GM21390 (cell line): ENCODE data around the gene IL4R.

Experiments
- ATAC-seq: cut with Tn5 transposase; IDR thresholded peaks from one replicate; pipeline ENCODE4 v1.9.1; 2021; ENCODE audit not compliant: unreplicated experiment

Gene IL4R

DNA sequence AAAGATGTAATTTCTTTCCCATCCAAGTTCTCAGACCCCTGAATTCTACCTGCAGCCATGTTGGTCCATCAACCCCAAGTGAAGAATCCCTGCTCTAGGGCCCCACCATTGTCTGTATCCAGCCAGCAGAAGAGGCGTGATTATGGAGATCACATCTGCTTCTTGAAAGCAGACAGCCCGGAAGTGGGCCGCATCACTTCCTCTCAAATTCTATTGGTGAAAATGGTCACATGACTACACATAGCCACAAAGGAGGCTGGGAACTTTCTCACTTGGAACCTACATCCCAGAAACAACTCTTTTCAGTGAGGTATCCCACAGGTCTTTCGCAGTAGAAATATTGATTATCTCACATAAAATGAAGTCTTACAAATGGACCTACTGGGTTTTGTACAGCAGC is 40.1 kb downstream of the IL4R start:
- no peak for ATAC-seq

DNA sequence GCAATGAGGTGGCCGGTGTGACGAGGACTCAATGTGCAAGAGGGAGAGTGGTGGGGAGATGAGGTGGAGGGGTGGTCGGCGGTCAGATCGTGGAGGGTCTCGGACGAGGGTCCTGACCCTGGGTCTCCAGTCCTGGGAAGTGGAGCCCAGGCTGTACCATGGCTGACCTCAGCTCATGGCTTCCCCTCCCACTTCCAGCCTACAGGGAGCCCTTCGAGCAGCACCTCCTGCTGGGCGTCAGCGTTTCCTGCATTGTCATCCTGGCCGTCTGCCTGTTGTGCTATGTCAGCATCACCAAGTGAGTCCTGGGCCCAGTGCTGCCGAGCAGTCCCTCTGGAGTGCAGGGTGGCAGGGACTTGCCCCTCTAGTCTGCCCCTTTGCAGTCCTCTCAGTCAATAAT is 41.8 kb downstream of the IL4R start:
- no peak for ATAC-seq

DNA sequence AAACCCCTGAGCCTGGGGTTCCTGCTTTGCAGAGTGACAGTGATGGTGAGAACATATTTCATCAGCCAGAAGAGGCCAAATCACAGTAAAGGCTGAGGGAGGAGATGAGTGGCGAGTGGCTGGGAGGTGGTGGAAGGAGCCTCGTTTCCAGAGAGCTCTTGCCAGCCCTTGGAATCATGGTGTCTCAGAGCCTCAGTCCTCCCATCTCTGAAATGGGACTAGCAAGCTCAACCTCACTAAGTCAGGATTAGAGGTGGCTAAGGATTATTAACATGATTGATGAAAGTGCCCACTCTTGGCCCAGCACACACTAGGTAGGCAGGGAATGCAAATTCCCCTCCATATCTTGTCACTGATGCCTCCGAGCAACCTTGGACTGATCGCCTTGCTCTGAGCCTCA is 43.0 kb downstream of the IL4R start:
- ATAC-seq, result no peak

DNA sequence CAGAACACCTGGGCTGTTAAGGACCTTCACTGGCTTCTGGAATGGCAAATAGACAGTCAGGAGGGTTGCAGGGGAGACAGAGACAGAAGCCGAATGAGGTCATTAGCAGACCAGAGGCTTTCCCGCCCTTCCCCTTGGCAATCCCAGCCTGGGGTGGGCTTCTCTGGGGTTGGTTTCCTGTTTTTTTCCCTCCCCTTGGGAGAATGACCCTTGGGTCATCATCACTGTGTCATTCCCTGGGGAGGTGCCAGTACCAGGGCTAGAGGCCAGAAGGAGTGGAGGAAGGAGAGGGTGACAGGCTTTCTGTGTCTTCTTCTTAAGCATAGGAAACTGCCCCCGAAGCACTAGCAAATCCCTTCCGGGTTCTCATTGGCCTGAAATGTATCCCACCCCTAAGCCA is 45.3 kb downstream of the IL4R start:
- no peak for ATAC-seq

DNA sequence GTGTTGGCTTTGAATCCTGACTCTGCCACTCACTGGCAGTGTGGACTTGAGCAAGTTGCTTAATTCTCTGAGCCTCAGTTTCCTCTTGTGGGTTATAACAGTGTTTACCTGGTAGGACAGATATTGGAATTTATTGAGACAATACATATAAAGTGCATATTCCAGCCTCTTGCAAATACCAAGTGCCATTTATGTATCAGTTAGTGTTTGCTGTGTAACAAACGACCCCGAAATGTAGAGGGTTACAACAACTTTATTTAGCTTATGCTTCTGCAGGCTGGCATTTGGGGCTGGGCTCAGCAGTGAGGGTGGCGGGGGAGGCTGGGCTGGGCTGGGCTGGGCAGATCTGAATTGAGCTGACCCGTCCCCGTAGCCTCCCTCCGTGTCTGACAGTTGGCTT is 45.8 kb downstream of the IL4R start:
- no peak for ATAC-seq

DNA sequence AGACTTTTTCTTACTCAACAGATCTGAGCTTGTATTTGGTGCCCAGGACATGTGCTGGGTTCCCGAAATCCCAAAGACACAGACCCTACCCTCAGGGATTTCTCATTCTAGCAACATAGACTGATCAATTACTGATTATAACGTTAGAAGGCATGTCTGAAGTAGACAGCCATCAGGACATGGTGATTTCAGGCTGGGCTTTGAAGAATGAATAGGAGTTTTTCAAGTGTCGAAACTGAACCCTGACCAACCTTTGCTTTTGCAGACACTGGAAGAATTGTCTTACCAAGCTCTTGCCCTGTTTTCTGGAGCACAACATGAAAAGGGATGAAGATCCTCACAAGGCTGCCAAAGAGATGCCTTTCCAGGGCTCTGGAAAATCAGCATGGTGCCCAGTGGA is 48.2 kb downstream of the IL4R start:
- no peak for ATAC-seq

- no peak for ATAC-seq
Measured at GRCh38 chr16:27362570-27363245, 48.9 kb downstream of the IL4R start.

GRCh38 chr16:27363246-27363632 is 49.5 kb downstream of the IL4R start:
- no peak for ATAC-seq

- ATAC-seq, result no peak
Measured at GRCh38 chr16:27363797-27364196, 50.0 kb downstream of the IL4R start.

DNA sequence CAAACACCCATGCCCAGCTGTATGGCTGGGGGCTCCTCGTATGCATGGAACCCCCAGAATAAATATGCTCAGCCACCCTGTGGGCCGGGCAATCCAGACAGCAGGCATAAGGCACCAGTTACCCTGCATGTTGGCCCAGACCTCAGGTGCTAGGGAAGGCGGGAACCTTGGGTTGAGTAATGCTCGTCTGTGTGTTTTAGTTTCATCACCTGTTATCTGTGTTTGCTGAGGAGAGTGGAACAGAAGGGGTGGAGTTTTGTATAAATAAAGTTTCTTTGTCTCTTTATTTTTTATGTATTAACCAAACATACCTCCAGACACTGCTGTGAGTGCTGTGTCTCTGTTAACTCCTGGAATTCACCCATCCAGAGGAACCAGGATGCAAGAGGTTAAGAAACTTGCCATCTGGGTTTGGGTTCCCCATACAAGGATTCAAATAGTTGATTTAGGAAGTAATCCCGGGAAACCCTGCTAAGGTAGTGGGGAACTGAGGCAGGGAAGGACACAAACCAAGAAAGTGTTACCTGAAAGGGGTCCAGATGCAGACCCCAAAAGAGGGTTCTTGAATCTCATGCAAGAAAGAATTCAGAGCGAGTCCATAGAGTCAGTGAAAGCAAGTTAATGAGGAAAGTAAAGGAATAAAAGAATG is 50.8 kb downstream of the IL4R start:
- ATAC-seq, result no peak

- no peak for ATAC-seq
Measured at GRCh38 chr16:27365142-27366089, 51.6 kb downstream of the IL4R start.

DNA sequence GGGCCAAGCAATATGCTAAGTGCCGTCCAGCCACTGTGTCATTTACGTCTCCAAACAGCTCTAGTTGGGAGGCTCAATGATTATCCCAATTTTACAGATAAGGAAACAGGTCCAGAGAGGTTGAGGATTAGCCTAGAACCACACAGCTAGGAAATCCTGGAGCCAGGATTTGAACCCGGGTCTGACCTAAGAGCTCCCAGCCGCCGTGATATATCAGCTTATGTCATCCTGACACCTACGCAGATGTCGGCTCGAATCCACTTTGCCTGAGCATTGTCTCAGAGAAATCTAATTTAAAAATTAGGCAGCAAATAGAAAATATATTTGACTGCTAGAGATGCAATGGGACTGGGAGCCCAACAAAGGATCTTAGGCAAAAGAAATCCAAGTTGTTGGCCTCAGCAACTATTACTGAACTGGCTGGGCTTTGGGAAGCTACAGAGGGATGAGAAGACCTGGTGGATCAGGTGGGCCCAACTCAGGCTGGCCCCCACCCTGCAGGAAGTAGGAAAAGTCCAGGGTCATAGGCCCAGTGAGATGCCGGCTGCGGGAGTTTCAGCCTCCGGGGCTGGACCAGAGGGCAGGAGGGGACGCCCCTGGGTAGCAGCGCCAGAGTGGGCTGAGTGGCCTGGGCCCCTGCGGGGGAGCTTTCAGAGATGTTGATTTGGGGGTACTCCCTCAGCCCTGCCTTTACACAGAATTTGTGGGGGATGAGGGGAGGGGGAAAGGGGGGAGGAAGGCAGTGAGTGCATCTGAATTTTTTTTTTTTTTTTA is 53.1 kb downstream of the IL4R start:
- peak; percentile 11 for ATAC-seq

- peak; percentile 69 for ATAC-seq
Measured at GRCh38 chr16:27367461-27368357, 53.9 kb downstream of the IL4R start.

- no peak for ATAC-seq
Measured at GRCh38 chr16:27368358-27368722, 54.6 kb downstream of the IL4R start.

DNA sequence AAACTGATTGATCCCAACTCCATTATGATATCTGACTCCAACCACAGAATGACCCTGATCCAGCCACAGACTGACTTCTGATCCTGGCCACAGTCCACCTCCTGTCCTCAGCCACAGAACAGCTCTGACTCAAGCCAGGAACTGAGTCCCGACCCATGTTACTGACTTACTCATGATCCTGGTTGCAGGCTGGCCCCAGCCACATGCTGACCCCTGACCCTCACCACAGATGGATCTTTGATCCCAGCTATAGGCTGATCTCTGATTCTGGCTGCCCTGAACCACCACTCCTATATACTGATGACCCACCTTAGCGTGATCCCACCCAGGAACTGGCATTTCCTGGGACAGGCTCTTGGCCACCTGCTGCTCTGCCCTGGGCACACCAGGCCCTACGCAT is 56.0 kb downstream of the IL4R start:
- no peak for ATAC-seq

DNA sequence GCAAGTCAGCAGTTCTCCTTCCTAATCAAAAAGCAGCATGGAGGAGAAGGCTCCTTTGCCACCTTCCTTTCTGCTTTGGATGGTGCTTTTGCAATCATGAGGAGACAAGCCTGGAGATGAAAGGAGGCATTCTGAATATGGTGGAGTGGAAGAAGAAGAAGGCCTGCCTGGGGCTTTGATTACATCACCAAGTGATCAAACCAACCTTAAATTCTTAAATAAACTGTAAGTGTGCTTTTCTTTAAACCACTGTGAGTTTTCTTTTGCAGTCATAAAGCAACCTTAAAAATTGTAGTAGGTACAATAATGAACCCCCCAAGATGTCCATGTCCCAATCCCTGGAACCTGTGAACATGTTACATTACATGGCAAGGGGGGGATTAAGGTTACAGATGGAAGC is 56.5 kb downstream of the IL4R start:
- ATAC-seq, result no peak

GRCh38 chr16:27373312-27373711 is 59.5 kb downstream of the IL4R start:
- ATAC-seq, result no peak

DNA sequence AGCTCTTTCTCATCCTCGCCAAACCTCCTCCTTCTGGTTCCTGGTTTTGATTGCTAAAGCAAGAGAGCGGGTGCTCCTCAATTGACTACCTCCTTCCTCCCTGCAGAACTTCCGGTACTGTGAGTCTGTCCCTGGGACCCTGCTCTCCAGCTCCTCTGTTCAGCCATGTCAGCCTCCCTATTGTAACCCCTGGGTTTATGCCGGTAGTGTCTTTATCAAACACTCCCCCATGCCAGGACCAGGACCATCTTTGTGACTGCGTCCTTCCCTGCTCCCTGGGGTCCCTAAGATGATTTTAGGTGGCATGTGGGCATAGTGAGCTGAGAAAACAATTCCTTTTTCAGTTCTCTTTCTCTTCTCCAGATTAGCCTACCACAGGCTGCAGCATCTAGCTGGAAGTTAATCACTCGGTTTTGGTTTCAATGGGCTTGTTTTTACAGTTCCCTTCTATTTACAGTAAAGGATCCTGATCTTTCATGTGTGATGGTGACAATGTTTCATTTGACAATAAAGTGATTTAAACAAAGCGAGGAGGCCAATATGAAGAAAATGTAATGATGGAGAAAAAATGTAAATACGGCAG is 60.5 kb downstream of the IL4R start:
- ATAC-seq, result peak; percentile 27

DNA sequence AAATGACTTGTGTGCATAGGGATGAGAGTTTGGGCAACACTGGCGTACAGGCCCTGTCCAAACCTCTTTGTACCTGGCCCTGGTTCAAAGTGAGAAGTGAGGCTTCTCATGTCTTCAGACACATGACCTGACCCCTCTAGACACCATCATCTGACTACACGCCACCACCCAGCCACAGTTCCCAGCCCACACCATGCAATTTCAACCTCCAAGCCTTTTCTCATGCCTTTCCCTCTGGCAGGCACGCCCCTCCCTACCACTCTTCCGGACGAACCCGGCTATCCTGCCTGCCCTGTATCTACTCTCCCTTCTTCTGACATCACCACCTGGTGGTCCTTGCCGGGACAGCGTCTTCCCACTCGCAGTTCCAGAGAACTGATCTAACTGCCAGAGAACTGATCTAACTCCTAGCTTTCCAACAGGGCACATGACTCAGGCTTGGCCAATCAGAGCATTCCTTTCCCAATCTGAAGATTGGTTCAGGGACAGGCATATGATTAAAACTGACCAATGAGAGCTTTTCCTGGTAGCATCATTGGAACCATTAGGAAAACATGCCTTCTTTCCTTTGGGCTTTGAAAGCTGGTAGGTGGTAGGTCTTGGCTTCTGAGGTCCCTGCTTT is 61.1 kb downstream of the IL4R start:
- peak; percentile 39 for ATAC-seq
